ENCODE data around the gene KARS1. TPM values are rescaled to one million over a fixed set of nuclear protein-coding genes. Genes with fewer than 3 reads are reported as not detected.

The KARS1 gene
- total RNA-seq, 1 donor from 2014 or later, result 90.5 TPM

DNA sequence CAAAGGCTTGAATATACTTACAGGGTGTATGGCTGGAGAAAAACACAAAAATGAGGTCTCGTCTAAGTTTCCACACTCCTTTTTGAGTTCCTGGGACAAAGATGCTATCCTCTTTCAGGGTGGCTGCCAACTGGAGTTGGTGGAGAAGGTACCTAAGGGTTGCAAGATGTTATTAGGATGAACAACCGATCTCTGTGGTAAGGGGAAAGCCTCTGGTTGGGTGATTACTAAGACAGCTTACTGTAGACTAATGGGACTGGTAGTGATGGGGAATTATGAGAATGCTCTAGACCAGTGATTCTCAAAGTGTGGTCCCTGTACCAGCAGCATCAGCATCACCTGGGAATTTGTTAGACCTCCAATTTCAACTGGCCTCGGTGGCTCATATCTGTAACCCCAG lies 30.3 kb downstream of the KARS1 start:
- TF ChIP-seq, protein P1, sequence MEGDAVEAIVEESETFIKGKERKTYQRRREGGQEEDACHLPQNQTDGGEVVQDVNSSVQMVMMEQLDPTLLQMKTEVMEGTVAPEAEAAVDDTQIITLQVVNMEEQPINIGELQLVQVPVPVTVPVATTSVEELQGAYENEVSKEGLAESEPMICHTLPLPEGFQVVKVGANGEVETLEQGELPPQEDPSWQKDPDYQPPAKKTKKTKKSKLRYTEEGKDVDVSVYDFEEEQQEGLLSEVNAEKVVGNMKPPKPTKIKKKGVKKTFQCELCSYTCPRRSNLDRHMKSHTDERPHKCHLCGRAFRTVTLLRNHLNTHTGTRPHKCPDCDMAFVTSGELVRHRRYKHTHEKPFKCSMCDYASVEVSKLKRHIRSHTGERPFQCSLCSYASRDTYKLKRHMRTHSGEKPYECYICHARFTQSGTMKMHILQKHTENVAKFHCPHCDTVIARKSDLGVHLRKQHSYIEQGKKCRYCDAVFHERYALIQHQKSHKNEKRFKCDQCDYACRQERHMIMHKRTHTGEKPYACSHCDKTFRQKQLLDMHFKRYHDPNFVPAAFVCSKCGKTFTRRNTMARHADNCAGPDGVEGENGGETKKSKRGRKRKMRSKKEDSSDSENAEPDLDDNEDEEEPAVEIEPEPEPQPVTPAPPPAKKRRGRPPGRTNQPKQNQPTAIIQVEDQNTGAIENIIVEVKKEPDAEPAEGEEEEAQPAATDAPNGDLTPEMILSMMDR (IDR thresholded peaks at IDR 0.05), result no peak
- H3K27ac ChIP-seq, result no peak overlapping the region
- intact Hi-C loops (cut with DNase I), result no loop called here
- H3K4me3 ChIP-seq, result no peak overlapping the region
- H3K27me3 ChIP-seq, result no peaks in the 10 kb centered on the region
- no peaks in the 10 kb centered on the region for H3K9me3 ChIP-seq
- DNase-seq, result no peak
- ATAC-seq, result no peak
- peaks cover 13% of the 10 kb centered on the region for H3K4me1 ChIP-seq
- H3K36me3 ChIP-seq, result peaks cover 79% of the 10 kb centered on the region

DNA sequence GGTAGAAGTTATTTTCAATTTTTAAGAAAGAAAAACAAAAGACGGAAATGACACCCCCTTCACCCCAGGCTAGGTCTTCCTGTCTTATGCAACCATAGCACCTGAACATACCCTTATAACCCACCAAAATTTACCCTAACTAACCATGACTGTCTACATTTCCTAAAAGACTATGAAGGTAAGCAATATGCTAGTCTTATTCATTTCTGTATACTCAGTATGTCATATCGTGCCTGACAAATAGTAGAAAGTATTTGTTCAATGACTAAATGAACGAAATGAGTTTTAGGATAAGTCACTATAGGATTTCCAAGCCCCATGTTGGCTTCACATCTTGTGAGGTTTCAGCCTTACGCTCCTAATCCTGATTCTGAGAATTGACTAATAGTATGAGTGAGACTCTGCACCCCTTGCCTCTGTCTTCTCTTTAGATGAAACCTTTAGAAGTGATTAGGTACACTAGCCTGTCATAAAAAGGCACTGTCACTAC lies 30.9 kb downstream of the KARS1 start:
- ATAC-seq (no peak), DNase-seq (no peak)
- no peak overlapping the region for H3K27ac ChIP-seq
- H3K9me3 ChIP-seq, result no peaks in the 10 kb centered on the region
- no peak overlapping the region for H3K4me3 ChIP-seq
- intact Hi-C loops (cut with DNase I), result no loop called here
- H3K27me3 ChIP-seq, result no peaks in the 10 kb centered on the region
- TF ChIP-seq, protein P1 (IDR thresholded peaks at IDR 0.05), result no peak
- H3K36me3 ChIP-seq, result peaks cover 84% of the 10 kb centered on the region
- peaks cover 8% of the 10 kb centered on the region for H3K4me1 ChIP-seq

GRCh38 chr16:75615619-75616018 lies 31.8 kb downstream of the KARS1 start:
- Histone ChIP-seq H3K27me3 (no peaks in the 10 kb centered on the region), H3K27ac (no peak overlapping the region), H3K4me1 (no peaks in the 10 kb centered on the region), H3K4me3 (no peak overlapping the region), H3K36me3 (peaks cover 94% of the 10 kb centered on the region), H3K9me3 (no peaks in the 10 kb centered on the region)
- TF ChIP-seq, protein P1 (IDR thresholded peaks at IDR 0.05), result no peak
- intact Hi-C loops (cut with DNase I), result no loop called here
- ATAC-seq (no peak), DNase-seq (no peak)

DNA sequence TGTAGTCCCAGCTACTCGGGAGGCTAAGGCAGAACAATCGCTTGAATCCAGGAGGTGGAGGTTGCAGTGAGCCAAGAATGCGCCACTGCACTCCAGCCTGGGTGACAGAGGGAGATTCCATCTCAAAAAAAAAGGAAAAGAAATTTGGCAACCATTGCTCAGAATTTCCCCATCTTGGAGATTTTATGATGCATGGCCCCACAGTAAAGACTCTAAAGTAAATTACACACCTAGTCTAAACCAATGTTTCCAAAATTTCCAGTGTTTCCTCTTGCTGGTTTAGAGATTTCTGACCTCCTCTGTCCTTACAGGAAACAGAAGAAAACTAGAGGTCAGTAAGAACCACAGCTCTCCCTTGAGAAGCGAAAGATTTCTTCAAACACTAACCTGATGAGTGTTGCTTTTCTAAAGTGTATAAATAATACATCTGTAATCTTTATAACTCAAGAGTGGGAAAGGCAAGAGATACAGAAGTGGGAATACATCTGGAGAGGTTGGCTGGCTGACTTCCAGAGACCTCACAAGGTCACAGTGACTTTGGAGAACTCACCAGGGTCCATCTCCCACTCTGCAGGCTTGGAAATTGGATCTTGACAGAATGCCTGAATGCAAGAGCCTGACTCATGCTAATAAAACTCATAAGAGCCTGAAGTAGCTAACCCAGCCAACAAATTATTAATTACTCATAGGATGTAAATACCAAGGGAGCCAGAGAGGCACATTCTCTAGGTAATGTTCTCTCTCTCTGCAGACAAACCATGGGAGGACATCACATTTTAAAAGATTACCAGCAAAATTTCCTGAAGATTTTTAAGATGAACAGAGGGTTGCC lies 33.2 kb downstream of the KARS1 start:
- DNase-seq (no peak), ATAC-seq (no peak)
- Histone ChIP-seq H3K27me3 (no peaks in the 10 kb centered on the region), H3K4me3 (no peak overlapping the region), H3K27ac (no peak overlapping the region), H3K36me3 (peaks cover 96% of the 10 kb centered on the region), H3K9me3 (no peaks in the 10 kb centered on the region), H3K4me1 (no peaks in the 10 kb centered on the region)
- intact Hi-C loops (cut with DNase I), result no loop called here
- TF ChIP-seq, protein P1 (IDR thresholded peaks at IDR 0.05), result no peak

DNA sequence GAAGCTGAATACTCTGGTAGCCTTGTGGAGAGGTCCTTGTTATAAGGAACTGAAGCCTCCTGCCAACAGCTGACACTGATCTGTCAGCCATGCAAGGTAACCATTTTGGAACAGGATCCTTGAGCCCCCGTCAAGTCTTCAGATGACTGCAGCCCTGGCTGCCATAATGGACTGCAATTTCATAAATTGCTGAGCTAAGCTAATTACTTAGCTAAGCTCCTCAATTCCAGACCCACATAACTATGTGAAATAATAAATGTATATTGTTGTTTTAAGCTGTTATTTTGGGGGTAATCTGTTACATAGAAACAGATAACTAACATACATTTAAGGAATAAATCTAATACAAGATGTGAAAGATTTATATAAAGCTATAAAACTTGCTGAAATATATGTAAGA lies 41.0 kb downstream of the KARS1 start:
- no peaks in the 10 kb centered on the region for H3K4me1 ChIP-seq
- TF ChIP-seq, protein P1 (IDR thresholded peaks at IDR 0.05), result no peak
- H3K27ac ChIP-seq, result no peak overlapping the region
- H3K4me3 ChIP-seq, result no peak overlapping the region
- DNase-seq (no peak), ATAC-seq (no peak)
- no peaks in the 10 kb centered on the region for H3K9me3 ChIP-seq
- intact Hi-C loops (cut with DNase I), result no loop called here
- H3K36me3 ChIP-seq, result peaks cover 79% of the 10 kb centered on the region
- no peaks in the 10 kb centered on the region for H3K27me3 ChIP-seq

All from upper lobe of right lung (tissue), 1 donor.